Peyer's patch (tissue), 4 donors: ENCODE data around the gene KCNIP4.

ENCODE experiments used
- CTCF ChIP-seq, 6 experiments: fragments of 450-650 bp in 4 of 6; fragments of 200-600 bp in 2 of 6; sonication (generic) in 1 of 6; IDR thresholded peaks; one replicate each; pipeline ENCODE4 v1.5.1; 2017 to 2019; ENCODE audit warnings: antibody characterized with exemption in 6 of 6, mild to moderate bottlenecking in 3 of 6, moderate library complexity in 1 of 6
- POLR2A ChIP-seq, 2 donors: fragments of 450-650 bp; IDR thresholded peaks; one replicate each; pipeline ENCODE4 v1.5.1; 2017; ENCODE audit warnings: antibody characterized with exemption in 2 of 2, mild to moderate bottlenecking in 2 of 2, moderate library complexity in 2 of 2

DNA sequence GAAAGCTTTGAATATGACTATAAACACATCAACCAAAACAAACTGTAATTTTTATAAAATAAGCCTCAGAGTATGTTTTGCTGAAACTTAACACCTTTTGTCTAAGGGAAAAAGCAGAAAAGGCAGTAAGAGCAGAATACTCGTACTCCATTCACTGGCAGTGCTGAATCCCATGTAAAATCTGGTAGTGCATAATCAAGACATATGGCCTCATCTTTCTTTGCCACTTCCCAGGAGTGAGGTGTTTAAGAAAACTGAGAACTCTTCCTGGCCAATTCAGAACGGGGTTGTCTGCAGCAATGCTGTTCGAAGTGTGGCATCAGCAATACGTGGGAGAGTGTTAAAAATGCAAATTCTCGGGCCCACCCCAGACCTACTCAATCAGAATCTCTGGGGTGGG, 946.3 kb downstream of the KCNIP4 start:
- TF ChIP-seq CTCF (IDR thresholded peaks at IDR 0.05) (no peak), POLR2A (IDR thresholded peaks at IDR 0.05) (no peak)
